Activated CD4-positive, CD25-positive, alpha-beta regulatory T cell treated with anti-CD3 and anti-CD28 coated beads, Interleukin-2, amount 50 U/mL, for 72 hours (primary cell): ENCODE results near the gene TOPBP1.
"Not testable (repeated sequence)": the region's sequence is repeated elsewhere in the genome, so short reads cannot be mapped to it uniquely, and the experiment has no call there.

Experiments
- DNase-seq: peaks from one replicate; pipeline ENCODE4 v3.0.0; 2021

The TOPBP1 gene

DNA sequence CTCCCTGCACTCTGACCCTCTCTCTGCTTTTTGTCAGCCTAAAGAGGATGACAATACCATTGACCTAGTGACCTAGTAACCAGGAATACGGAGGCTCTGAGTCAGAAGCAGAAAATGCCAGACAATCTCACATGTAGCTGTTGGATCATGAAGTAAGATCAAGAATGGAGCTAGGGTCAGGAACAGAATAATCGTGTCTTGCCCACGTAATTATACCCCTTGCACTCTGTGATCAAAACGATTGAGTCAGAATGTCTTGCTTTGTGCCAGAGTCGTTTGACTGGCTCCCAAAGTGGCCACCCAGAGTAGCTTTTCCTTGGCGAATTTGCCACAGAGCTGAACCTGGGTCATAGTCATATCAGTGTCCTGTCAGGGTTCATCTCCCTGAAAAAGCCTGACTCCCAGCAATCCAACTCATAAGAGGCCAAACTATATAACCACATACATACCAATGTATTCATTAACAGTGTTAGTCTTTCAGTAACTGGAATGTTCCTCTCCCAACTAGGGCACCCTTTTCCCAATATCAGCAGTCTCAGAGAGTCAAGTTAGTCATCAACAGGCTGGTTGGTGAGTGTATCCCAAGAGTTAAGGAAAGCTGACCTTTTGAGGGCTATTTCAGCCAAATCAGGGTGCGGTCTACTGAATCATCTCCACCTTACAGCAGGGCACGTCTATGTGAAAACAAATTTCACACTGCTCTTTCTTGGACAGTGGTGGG is 93.3 kb downstream of the TOPBP1 start:
- no peak for DNase-seq

DNA sequence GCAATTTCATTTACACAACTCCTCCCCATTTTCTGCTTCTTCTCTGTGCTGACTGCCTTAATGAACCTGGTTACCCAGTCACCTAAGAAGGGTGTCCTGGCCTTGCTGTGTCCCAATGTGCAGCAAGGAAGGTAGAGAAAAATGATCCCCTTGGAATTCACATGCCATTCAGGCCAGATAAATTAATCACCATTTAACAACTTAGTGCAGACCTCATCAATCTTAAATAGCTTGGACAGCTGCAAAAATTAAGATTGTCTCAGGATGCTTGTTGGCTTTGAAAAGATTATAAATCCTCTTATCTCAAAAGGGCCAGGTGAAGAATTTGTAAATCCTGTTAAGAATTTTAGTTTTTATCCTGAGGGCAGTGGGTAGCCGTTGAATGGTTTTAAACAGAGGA is 97.9 kb downstream of the TOPBP1 start:
- no peak for DNase-seq

DNA sequence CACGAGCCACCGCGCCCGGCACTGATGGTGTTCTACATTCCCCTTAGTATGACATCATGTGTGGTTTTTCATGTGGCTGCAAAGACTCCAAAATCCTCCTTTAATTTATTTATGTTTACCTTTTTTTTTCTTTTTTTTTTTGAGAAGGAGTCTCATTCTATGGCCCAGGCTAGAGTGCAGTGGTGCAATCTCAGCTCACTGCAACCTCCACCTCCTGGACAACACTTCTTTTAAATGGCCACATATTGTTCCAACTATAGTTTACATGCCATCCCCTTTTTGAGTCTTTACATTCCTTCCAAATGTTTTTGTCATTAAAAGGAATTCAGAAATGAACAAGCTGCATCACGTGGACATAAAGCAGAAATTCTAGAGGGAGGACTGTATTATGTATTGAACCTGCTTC is 98.6 kb downstream of the TOPBP1 start:
- no peak for DNase-seq

DNA sequence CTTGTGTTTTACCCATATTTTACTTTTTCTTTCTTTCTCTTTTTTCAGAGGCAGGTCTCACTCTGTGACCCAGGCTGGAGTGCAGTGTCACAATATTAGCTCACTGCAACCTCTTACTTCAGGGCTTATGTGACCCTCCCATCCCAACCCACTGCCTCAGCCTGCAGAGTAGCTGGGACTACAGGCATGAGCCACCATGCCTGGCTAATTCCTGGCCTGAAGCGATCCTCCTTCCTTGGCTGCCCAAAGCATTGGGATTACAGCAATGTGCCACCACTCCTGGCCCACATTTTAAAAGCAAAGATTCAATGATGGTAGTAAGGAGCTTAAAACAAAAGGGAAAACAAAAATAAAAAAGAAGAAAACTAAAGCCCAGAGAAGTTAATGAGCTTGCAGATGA is 99.4 kb downstream of the TOPBP1 start:
- no peak for DNase-seq

DNA sequence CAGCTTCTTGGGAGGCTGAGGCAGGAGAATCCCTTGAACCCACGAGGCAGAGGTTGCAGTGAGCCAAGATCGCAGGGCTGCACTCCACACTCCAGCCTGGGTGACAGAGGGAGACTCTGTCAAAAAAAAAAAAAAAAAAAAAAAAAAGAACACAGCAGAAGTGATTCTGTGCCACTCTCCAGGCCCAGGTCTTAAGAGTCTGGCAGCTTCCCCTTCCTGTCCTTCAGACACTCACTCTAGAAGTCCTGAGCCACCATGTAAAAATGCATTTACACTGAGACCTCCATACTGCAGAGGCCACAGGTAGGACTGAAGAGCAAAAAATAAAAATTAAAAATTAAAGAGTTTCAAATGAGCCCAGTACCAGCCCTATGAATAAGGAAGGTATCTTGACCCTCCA is 100.1 kb downstream of the TOPBP1 start:
- no peak for DNase-seq

DNA sequence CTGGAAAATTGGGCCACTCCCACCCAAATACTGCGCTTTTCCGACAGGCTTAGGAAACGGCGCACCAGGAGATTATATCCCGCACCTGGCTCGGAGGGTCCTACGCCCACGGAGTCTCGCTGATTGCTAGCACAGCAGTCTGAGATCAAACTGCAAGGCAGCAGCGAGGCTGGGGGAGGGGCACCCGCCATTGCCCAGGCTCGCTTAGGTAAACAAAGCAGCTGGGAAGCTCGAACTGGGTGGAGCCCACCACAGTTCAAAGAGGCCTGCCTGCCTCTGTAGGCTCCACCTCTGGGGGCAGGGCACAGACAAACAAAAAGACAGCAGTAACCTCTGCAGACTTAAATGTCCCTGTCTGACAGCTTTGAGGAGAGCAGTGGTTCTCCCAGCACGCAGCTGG is 110.2 kb downstream of the TOPBP1 start:
- DNase-seq: not testable (repeated sequence)
